Articular chondrocyte of knee joint (primary cell): ENCODE measurements around the gene ADD3. TPM values are rescaled to one million over a fixed set of nuclear protein-coding genes. Genes with fewer than 3 reads are reported as not detected.

Experiments
- small RNA-seq: library from RNA; depleted of rRNA; stranded (forward); fragments of <200 nt; gene quantifications from one replicate; pipeline ENCODE3, GENCODE V24; 2012
- total RNA-seq: library from RNA; depleted of rRNA; stranded (reverse); fragments of >200 nt; gene quantifications from 2 replicates; pipeline ENCODE4 v1.2.3, GENCODE V29; 2012

Gene ADD3, protein sequence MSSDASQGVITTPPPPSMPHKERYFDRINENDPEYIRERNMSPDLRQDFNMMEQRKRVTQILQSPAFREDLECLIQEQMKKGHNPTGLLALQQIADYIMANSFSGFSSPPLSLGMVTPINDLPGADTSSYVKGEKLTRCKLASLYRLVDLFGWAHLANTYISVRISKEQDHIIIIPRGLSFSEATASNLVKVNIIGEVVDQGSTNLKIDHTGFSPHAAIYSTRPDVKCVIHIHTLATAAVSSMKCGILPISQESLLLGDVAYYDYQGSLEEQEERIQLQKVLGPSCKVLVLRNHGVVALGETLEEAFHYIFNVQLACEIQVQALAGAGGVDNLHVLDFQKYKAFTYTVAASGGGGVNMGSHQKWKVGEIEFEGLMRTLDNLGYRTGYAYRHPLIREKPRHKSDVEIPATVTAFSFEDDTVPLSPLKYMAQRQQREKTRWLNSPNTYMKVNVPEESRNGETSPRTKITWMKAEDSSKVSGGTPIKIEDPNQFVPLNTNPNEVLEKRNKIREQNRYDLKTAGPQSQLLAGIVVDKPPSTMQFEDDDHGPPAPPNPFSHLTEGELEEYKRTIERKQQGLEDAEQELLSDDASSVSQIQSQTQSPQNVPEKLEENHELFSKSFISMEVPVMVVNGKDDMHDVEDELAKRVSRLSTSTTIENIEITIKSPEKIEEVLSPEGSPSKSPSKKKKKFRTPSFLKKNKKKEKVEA
- total RNA-seq: 118 and 327 TPM in 2 replicates

DNA sequence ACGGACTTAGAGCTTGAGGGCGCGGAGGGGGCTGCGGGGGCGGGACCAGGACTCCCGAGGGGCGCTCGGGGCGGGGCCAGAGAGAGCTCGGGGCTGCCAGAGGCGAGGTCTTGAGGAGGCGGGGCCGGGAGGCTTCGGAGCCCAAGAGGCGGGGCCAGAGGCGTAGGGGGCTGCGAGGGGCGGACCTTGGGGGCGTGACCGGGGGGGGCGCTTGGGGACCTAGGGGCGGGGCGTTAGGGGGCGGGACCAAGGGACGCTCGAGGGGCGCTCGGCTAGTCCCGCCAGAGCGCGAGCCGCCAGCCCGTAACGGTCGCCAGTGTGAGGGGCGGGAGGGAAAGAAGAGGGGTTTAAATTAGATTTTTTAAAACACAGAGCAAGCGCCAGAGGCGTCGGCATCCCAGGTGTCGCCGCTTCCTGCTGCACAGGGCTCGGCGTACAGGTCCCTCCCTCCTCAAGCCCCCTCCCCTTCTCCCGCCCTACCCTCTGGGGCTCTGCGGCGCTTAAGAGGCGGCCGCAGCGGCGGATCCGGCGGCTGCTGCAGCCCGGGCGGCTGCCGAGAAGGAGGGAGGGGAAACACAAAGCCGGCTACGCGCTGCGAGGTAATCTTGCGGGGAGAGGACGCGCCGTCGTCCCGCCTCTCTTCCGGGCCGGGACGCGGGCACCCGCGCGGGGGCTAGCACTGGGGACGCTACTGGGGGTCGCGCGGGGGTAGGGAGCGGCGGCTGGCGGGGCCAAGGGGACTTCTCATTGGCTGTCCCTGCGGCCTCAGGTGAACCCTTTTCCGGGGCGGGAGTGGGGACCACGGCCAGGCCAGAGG lies at the start of gene ADD3:
TSS of gene ADD3 (plus strand) at position 284 of the 817 bp plus-strand sequence. CDS start 92,670 bp downstream, outside the sequence.

Small RNA genes lying within 50 kb of the gene (small RNA-seq; reads per million reads assigned to genes)
- not detected for gene SNRPGP12

Other genes starting within 250 kb of the ADD3 start
- gene XPNPEP1, start 84.5 kb upstream of the ADD3 start, total RNA-seq: 74.1 and 74.9 TPM in 2 replicates
- 24.0 and 26.7 TPM in 2 replicates for gene MXI1, start 199.6 kb downstream of the ADD3 start, total RNA-seq